Urinary bladder (tissue), 4 donors: ENCODE measurements around the gene ZBP1. TPM values are rescaled to one million over a fixed set of nuclear protein-coding genes. Genes with fewer than 3 reads are reported as not detected.

Experiments used
- DNase-seq: peaks from one replicate; pipeline ENCODE4 v3.0.0-alpha.2; 2015; ENCODE audit errors: extremely low spot score
- H3K27ac ChIP-seq: one replicate; pipeline ENCODE4 v1.5.1; 2013; ENCODE audit warnings: low read depth, mild to moderate bottlenecking, moderate library complexity
- H3K36me3 ChIP-seq: one replicate; pipeline ENCODE4 v1.6.1; 2013; ENCODE audit warnings: mild to moderate bottlenecking, moderate library complexity; ENCODE audit not compliant: insufficient read depth
- H3K4me1 ChIP-seq: one replicate; pipeline ENCODE4 v1.6.1; 2013; ENCODE audit warnings: mild to moderate bottlenecking, moderate library complexity; ENCODE audit not compliant: insufficient read depth
- H3K4me3 ChIP-seq: one replicate; pipeline ENCODE4 v1.5.1; 2013; ENCODE audit warnings: low read depth, low read length
- WGBS: extraction: QIAGEN DNeasy Blood & Tissue Kit; methylation state at CpG from one replicate; pipeline ENCODE4 v1.1.7; 2013; 5-methylcytosine and 5-hydroxymethylcytosine counted together
- polyA plus RNA-seq: library from polyadenylated mRNA; stranded (reverse); fragments of 200-250 nt; gene quantifications from one replicate; pipeline ENCODE4 v1.2.3, GENCODE V29; 2013
- total RNA-seq: library from RNA; depleted of rRNA; stranded (reverse); fragments of >200 nt; gene quantifications from one replicate; pipeline ENCODE4 v1.2.3, GENCODE V29; 2014
- donor health status: healthy with polysubstance abuse.
- donor health status: healthy.

ZBP1 gene
- total and polyA plus RNA-seq, 2 donors, result 0.46 TPM; not detected in 1

DNA sequence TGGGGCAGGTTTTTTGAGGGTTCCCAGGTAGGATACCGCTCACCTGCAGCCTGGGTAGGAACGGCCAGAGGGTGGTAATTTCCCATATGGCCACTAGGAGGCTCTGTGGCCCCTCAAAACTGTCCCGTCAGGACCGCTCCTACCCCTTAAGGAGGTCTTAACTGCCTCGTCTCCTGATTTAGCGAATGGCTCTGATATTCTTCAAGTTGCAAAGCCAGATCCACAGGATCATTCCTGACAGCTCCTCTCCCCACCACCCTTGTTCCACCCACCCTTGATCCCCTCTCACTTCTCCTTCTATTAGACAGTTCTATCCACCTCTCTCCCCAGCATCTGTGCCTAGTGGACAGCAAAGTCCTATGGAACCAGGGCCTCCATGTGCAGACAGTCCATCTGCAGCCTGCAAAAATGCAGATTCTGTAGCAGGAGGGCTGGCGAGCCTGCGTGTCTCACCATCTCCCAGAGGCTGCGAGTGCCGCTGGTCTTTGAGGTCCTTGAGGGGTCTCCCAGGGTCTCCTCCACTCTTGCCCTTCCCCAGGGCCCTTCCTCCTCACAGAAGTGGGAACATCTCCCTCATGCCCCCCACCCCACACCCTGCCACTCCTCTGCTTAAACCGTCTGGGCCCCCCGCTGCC is 34.3 kb upstream of the ZBP1 start:
- DNase-seq, result no peak
- no peak overlapping the region for H3K27ac ChIP-seq
- 39% methylated on average over 12 of the region's 12 CpGs for WGBS
- H3K4me1 ChIP-seq, result no peaks in the 10 kb centered on the region
- peaks cover 2% of the 10 kb centered on the region for H3K36me3 ChIP-seq
- H3K4me3 ChIP-seq, result no peak overlapping the region

DNA sequence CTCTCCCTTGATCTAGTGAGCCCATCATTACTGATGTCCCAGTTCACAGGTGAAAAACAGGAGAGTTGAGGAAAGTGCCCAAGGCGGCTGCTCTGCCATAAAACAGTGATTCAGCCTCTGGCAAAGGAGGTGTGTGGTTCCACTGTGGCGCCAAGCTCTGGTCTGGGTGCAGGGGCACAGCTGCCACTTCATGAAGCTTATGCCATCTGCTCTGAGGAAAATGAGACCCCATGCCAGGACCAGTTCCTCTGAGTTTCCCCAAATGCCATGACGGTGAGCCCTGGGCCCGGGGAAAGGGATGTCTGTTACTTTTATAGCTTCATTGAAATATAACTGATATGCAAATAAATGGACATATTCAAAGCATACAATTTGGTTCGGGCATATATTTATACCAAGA is 33.7 kb upstream of the ZBP1 start:
- 57% methylated on average over 5 of the region's 5 CpGs for WGBS
- DNase-seq, result no peak

DNA sequence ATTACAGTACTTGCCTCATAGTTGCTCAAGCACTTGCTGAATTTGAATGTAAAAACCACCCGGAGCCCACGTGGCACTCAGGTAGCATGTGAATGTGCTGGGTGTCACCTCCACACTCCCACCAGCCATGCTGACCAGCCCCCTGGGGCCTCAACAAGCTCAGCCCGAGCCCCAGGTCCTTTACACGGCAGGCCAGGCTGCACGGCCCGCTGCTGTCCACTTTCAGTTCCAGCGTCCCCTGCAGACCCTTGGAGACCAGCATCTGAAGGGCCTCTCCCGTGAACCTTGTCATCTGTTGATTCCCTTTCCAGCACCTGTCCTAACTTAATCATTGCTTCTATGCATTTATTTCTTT is 33.3 kb upstream of the ZBP1 start:
- H3K36me3 ChIP-seq, result peaks cover 2% of the 10 kb centered on the region
- 89% methylated on average over 8 of the region's 8 CpGs for WGBS

More for the DNA sequence above, 33.7 kb upstream of the ZBP1 start:
- Histone ChIP-seq H3K36me3 (peaks cover 2% of the 10 kb centered on the region), H3K4me1 (no peaks in the 10 kb centered on the region), H3K27ac (no peak overlapping the region), H3K4me3 (no peak overlapping the region)

DNA sequence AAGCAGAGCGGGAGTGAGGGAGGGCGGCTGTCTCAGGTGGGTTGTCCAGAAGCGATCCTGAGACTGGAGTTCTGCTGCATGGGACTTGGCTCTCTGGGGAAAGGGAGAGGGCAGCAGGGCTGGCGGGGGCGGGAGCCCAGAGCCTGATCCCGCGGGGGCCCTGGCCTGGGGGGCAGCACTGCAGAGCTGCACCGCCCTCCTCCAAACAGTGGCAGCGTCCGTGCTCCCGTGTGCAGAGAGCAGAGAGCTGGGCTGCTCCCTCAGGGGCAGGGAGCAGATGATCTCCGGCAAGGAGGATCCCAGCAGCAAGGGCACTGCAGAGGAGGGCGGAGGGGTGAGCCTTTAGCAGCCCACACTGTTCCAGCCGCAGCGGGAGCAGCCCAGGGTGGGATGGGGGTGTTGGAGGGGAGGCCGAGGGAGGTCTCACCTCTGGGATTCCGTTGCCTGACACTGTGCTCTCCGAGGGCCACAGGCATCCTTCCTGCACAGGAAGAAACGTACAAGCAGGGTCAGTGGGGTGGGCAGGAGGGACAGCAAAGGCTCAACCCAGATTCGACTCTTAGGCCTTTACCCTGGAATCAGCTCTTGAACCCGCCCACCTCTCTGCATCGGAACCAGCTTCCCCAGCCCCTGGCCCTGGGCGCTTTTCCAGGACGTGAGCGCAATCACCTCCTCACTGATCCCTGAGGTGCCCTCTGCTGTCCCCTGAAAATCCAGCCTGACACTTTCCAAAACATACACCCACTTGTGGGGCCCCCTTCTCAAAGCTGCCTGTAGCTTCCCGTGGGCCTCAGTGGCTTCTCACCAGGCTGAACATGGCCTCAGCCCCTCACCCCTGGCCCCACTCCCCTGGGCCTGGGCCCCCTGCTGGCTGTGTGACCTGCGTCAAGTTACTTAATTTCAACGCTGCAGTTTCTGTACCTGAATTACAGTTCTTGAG is 32.6 kb upstream of the ZBP1 start:
- H3K27ac ChIP-seq, result no peak overlapping the region

More for the DNA sequence above, 33.3 kb upstream of the ZBP1 start:
- Histone ChIP-seq H3K27ac (no peak overlapping the region), H3K4me3 (no peak overlapping the region), H3K4me1 (no peaks in the 10 kb centered on the region)
- DNase-seq, result no peak

DNA sequence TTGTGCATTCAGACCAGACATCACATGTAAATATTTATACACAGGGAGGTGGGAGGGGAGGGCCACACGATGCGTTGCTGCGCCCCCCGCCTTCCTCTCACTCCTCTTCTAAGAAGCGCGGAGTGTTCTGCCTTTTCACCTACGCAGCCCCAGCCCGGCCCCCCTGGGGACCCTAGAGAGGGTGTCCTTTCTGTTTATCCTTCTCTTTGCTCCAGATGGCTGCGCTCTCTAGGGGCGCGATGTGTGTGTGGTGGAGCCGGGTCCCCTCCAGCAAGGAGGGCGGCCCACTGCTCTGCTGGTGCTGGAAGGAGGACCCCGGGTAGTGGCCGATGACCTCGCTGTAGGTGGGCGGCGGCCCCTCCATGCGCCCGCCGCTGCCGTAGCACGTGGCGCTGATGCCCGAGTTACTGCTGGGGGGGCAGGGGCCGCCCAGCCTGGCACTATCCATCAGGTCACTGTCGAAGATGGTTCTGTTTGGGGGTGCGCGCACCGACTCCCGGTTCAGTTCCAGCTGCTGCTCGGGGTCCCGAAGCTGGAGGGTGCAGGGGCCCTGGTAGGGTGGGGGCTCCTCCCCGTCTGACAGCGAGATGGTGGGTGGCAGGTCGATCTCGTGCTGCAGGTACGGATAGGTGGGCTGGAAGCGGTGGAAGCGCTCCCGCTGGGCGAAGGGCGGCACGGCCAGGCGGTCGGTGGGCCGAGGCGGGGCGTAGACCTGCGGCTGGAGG is 31.8 kb upstream of the ZBP1 start:
- H3K4me3 ChIP-seq, result no peak overlapping the region
- H3K4me1 ChIP-seq, result no peaks in the 10 kb centered on the region
- H3K27ac ChIP-seq, result no peak overlapping the region
- no peak for DNase-seq
- peaks cover 2% of the 10 kb centered on the region for H3K36me3 ChIP-seq
- 90% methylated on average over 50 of the region's 50 CpGs for WGBS

More for the DNA sequence above, 32.6 kb upstream of the ZBP1 start:
- no peak overlapping the region for H3K4me3 ChIP-seq
- peaks cover 2% of the 10 kb centered on the region for H3K36me3 ChIP-seq
- DNase-seq, result no peak
- WGBS, result 86% methylated on average over 28 of the region's 28 CpGs
- H3K4me1 ChIP-seq, result no peaks in the 10 kb centered on the region

- WGBS, result 86% methylated on average over 23 of the region's 23 CpGs
- Histone ChIP-seq H3K36me3 (no peaks in the 10 kb centered on the region), H3K27ac (no peak overlapping the region), H3K4me3 (no peak overlapping the region), H3K4me1 (no peaks in the 10 kb centered on the region)
- DNase-seq, result no peak
Observed at GRCh38 chr20:57650756-57651483, 30.7 kb upstream of the ZBP1 start.

DNA sequence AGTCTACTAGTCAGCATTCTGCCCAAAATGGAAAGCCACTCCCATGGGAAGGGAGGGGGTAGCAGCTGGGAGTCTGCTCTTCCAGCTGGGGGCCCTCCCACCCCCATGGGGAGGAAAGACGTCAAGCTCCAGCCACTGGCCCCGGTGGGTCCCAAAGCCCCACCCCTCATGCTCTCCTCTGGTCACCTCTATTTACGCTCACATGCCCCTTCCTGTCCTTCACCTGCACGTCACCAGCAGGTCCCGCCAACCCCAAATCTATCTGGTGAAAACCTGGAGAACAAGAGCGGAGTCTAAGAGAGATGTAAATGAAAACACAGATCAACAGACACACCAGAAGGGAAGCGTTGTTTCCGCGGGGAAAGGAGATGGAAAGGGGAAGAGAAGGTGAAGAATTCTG is 30.0 kb upstream of the ZBP1 start:
- WGBS, result 66% methylated on average over 9 of the region's 9 CpGs
- Histone ChIP-seq H3K36me3 (no peaks in the 10 kb centered on the region), H3K4me1 (no peaks in the 10 kb centered on the region), H3K27ac (no peak overlapping the region), H3K4me3 (no peak overlapping the region)
- no peak for DNase-seq

DNA sequence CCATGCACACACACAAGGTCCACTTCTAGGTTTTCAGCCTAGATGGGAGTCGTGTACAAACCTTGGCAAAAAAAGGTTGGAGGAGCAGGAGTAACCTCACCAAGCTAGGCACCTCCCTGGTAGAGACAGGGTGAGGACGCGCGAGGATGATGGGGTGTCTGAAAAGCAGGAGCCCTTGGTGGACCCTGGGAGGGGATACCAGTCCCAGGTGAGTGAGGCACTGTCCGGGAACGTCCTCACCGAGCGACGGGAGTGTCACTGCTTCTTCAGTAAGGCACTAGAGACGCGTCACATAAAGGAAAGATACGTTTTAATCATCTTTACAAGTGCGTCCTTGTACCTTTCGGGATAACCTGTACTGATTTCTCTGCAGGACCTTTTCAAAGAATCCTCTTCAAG is 29.4 kb upstream of the ZBP1 start:
- Histone ChIP-seq H3K4me1 (no peaks in the 10 kb centered on the region), H3K4me3 (no peak overlapping the region), H3K27ac (no peak overlapping the region), H3K36me3 (no peaks in the 10 kb centered on the region)
- 92% methylated on average over 14 of the region's 14 CpGs for WGBS
- DNase-seq, result no peak

GRCh38 chr20:57648878-57649616 is 28.8 kb upstream of the ZBP1 start:
- Histone ChIP-seq H3K27ac (no peak overlapping the region), H3K4me3 (no peak overlapping the region), H3K4me1 (no peaks in the 10 kb centered on the region), H3K36me3 (no peaks in the 10 kb centered on the region)
- WGBS, result 86% methylated on average over 15 of the region's 15 CpGs
- DNase-seq, result no peak

DNA sequence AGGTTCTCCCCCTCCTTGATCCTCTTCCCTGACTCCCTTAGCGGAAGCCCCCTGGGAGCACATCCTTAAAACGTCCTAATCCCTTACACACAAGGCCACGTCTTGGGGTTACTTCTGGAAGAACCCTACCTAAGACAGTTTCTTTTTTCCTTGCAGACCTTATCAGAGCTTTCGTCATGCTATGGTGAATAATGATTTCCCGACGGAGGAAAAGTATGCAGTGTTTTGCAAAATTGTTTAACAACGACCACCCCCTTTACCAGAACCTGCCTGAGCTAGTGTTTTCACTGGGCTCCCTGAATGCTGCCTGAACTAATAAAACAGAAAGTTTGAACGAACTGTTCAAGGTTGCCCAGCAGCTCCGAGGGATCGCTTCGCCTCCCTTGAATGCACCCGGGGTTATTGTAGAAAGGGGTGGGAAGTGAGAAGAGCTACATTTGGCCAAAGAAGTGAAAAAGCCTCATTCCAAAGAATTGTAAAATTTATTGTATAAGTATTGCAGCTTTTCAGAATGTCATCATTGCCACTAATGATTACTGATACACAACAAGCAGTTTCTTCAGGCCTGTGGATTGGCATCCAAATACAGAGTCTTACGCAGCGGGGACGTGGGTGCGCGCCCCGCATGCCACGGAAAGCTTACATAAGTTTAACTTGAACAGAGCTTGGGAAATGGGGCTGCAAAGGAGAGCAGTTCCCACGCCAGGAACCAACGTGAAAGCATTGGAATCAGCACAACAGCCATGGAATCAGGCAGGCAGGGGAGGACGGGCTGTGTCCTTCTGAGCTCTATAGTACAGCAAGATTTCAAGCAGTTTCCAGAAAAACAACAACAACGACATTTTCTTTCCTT is 27.9 kb upstream of the ZBP1 start:
- 85% methylated on average over 23 of the region's 23 CpGs for WGBS
- Histone ChIP-seq H3K4me3 (no peak overlapping the region), H3K36me3 (no peaks in the 10 kb centered on the region), H3K4me1 (no peaks in the 10 kb centered on the region), H3K27ac (no peak overlapping the region)
- DNase-seq, result no peak

- no peak for DNase-seq
Observed at GRCh38 chr20:57647006-57647932, 27.0 kb upstream of the ZBP1 start.

More at GRCh38 chr20:57647006-57647932, 27.0 kb upstream of the ZBP1 start:
- 76% methylated on average over 12 of the region's 12 CpGs for WGBS
- Histone ChIP-seq H3K27ac (no peak overlapping the region), H3K36me3 (no peaks in the 10 kb centered on the region), H3K4me3 (no peak overlapping the region), H3K4me1 (no peaks in the 10 kb centered on the region)
